ENCODE measurements around the gene SMG6. TPM values are rescaled to one million over a fixed set of nuclear protein-coding genes. Genes with fewer than 3 reads are reported as not detected.

Gene SMG6
- total and polyA plus RNA-seq, 4 donors: 16.2 to 67.3 (median 31.4) TPM

- 30 to 31% methylated on average over 2 of the region's 2 CpGs for WGBS, 2 donors
- Histone ChIP-seq H3K27me3 (ENCODE audit: control insufficient read depth in 1 of 2, insufficient read depth in 2 of 2, low read length in 1 of 2) (no peaks in the 10 kb centered on the region), H3K9me3 (ENCODE audit: control insufficient read depth, low read length) (no peaks in the 10 kb centered on the region), H3K4me1 (ENCODE audit: control insufficient read depth in 1 of 2, insufficient read depth in 2 of 2, low read length in 2 of 2) (peaks cover 6 to 9% of the 10 kb centered on the region in 2 donors), H3K27ac (ENCODE audit: low read depth in 1 of 2, low read length in 2 of 2) (peak overlapping the region; percentile 51 to 85), H3K36me3 (ENCODE audit: control insufficient read depth in 1 of 2, insufficient read depth in 2 of 2, low read length in 1 of 2) (no peaks in the 10 kb centered on the region), H3K4me3 (ENCODE audit: low read length in 2 of 2) (no peak overlapping the region)
- ATAC-seq (ENCODE audit: low FRiP score): peak; percentile 7
- no peak for DNase-seq
- intact Hi-C loops (cut with DNase I): loop anchor here in 1 of 2 donors (5.0 kb wide), 1 partner anchor 70 kb away; no protein-coding TSS in a partner anchor
These were observed 196.5 kb downstream of the SMG6 start for GRCh38 chr17:2107050-2107449.

- Histone ChIP-seq H3K9me3 (ENCODE audit: control insufficient read depth, low read length) (no peaks in the 10 kb centered on the region), H3K4me3 (ENCODE audit: low read length in 2 of 2) (no peak overlapping the region), H3K4me1 (ENCODE audit: control insufficient read depth in 1 of 2, insufficient read depth in 2 of 2, low read length in 2 of 2) (peaks cover 6 to 9% of the 10 kb centered on the region in 2 donors), H3K27me3 (ENCODE audit: control insufficient read depth in 1 of 2, insufficient read depth in 2 of 2, low read length in 1 of 2) (no peaks in the 10 kb centered on the region), H3K36me3 (ENCODE audit: control insufficient read depth in 1 of 2, insufficient read depth in 2 of 2, low read length in 1 of 2) (no peaks in the 10 kb centered on the region), H3K27ac (ENCODE audit: low read depth in 1 of 2, low read length in 2 of 2) (peak overlapping the region in 1 of 2 donors; percentile 51)
- 9 to 10% methylated on average over 11 of the region's 11 CpGs for WGBS, 2 donors
- intact Hi-C loops (cut with DNase I): loop anchor here in 1 of 2 donors (5.0 kb wide), 1 partner anchor 71 kb away; no protein-coding TSS in a partner anchor
- DNase-seq: no peak
- peak; percentile 46 for ATAC-seq (ENCODE audit: low FRiP score)
These were observed 197.2 kb downstream of the SMG6 start for GRCh38 chr17:2106308-2106955.

- H3K4me3 ChIP-seq (ENCODE audit: low read length in 2 of 2): no peak overlapping the region
- DNase-seq (no peak), ATAC-seq (ENCODE audit: low FRiP score) (no peak)
- H3K9me3 ChIP-seq (ENCODE audit: control insufficient read depth, low read length): no peaks in the 10 kb centered on the region
- intact Hi-C loops (cut with DNase I): loop anchor here in 1 of 2 donors (5.0 kb wide), 1 partner anchor 72 kb away; no protein-coding TSS in a partner anchor
- WGBS, 2 donors: 23 to 58% methylated on average over 1 of the region's 1 CpG
- no peaks in the 10 kb centered on the region for H3K27me3 ChIP-seq (ENCODE audit: control insufficient read depth in 1 of 2, insufficient read depth in 2 of 2, low read length in 1 of 2)
- H3K4me1 ChIP-seq (ENCODE audit: control insufficient read depth in 1 of 2, insufficient read depth in 2 of 2, low read length in 2 of 2): peaks cover 6 to 9% of the 10 kb centered on the region in 2 donors
- H3K36me3 ChIP-seq (ENCODE audit: control insufficient read depth in 1 of 2, insufficient read depth in 2 of 2, low read length in 1 of 2): no peaks in the 10 kb centered on the region
- H3K27ac ChIP-seq (ENCODE audit: low read depth in 1 of 2, low read length in 2 of 2): no peak overlapping the region
These were observed 197.9 kb downstream of the SMG6 start for GRCh38 chr17:2105663-2106062.

- WGBS, 2 donors: 87 to 88% methylated on average over 9 of the region's 9 CpGs
- intact Hi-C loops (cut with DNase I): no loop called here
- DNase-seq (no peak), ATAC-seq (ENCODE audit: low FRiP score) (no peak)
- peaks cover 6 to 9% of the 10 kb centered on the region in 2 donors for H3K4me1 ChIP-seq (ENCODE audit: control insufficient read depth in 1 of 2, insufficient read depth in 2 of 2, low read length in 2 of 2)
- no peak overlapping the region for H3K27ac ChIP-seq (ENCODE audit: low read depth in 1 of 2, low read length in 2 of 2)
- no peaks in the 10 kb centered on the region for H3K9me3 ChIP-seq (ENCODE audit: control insufficient read depth, low read length)
- H3K4me3 ChIP-seq (ENCODE audit: low read length in 2 of 2): no peak overlapping the region
- H3K27me3 ChIP-seq (ENCODE audit: control insufficient read depth in 1 of 2, insufficient read depth in 2 of 2, low read length in 1 of 2): no peaks in the 10 kb centered on the region
- no peaks in the 10 kb centered on the region for H3K36me3 ChIP-seq (ENCODE audit: control insufficient read depth in 1 of 2, insufficient read depth in 2 of 2, low read length in 1 of 2)
These were observed 200.4 kb downstream of the SMG6 start for GRCh38 chr17:2102931-2103809.

GRCh38 chr17:2101448-2102257 is 201.9 kb downstream of the SMG6 start:
- intact Hi-C loops (cut with DNase I): no loop called here
- Histone ChIP-seq H3K36me3 (ENCODE audit: control insufficient read depth in 1 of 2, insufficient read depth in 2 of 2, low read length in 1 of 2) (no peaks in the 10 kb centered on the region), H3K9me3 (ENCODE audit: control insufficient read depth, low read length) (no peaks in the 10 kb centered on the region), H3K27ac (ENCODE audit: low read depth in 1 of 2, low read length in 2 of 2) (no peak overlapping the region), H3K27me3 (ENCODE audit: control insufficient read depth in 1 of 2, insufficient read depth in 2 of 2, low read length in 1 of 2) (no peaks in the 10 kb centered on the region), H3K4me3 (ENCODE audit: low read length in 2 of 2) (no peak overlapping the region), H3K4me1 (ENCODE audit: control insufficient read depth in 1 of 2, insufficient read depth in 2 of 2, low read length in 2 of 2) (peaks cover 3 to 4% of the 10 kb centered on the region in 2 donors)
- DNase-seq (peak in 1 of 2 donors; percentile 59), ATAC-seq (ENCODE audit: low FRiP score) (no peak)
- 71 to 74% methylated on average over 15 of the region's 15 CpGs for WGBS, 2 donors

GRCh38 chr17:2095536-2095910 is 208.1 kb downstream of the SMG6 start:
- H3K36me3 ChIP-seq (ENCODE audit: control insufficient read depth in 1 of 2, insufficient read depth in 2 of 2, low read length in 1 of 2): no peaks in the 10 kb centered on the region
- H3K4me1 ChIP-seq (ENCODE audit: control insufficient read depth in 1 of 2, insufficient read depth in 2 of 2, low read length in 2 of 2): peaks cover 0 to 1% of the 10 kb centered on the region in 2 donors
- 82% methylated on average over 10 of the region's 10 CpGs for WGBS, 2 donors
- H3K9me3 ChIP-seq (ENCODE audit: control insufficient read depth, low read length): no peaks in the 10 kb centered on the region
- H3K4me3 ChIP-seq (ENCODE audit: low read length in 2 of 2): no peak overlapping the region
- ATAC-seq (ENCODE audit: low FRiP score) (no peak), DNase-seq (no peak)
- intact Hi-C loops (cut with DNase I): loop anchor here (1.0 to 5.0 kb wide), 2 partner anchors 147 to 149 kb away; no protein-coding TSS in a partner anchor
- H3K27me3 ChIP-seq (ENCODE audit: control insufficient read depth in 1 of 2, insufficient read depth in 2 of 2, low read length in 1 of 2): no peaks in the 10 kb centered on the region
- H3K27ac ChIP-seq (ENCODE audit: low read depth in 1 of 2, low read length in 2 of 2): no peak overlapping the region

- WGBS, 2 donors: 16 to 24% methylated on average over 12 of the region's 12 CpGs
- Histone ChIP-seq H3K4me1 (ENCODE audit: control insufficient read depth in 1 of 2, insufficient read depth in 2 of 2, low read length in 2 of 2) (peaks cover 0 to 1% of the 10 kb centered on the region in 2 donors), H3K36me3 (ENCODE audit: control insufficient read depth in 1 of 2, insufficient read depth in 2 of 2, low read length in 1 of 2) (no peaks in the 10 kb centered on the region), H3K4me3 (ENCODE audit: low read length in 2 of 2) (no peak overlapping the region), H3K27ac (ENCODE audit: low read depth in 1 of 2, low read length in 2 of 2) (no peak overlapping the region), H3K9me3 (ENCODE audit: control insufficient read depth, low read length) (no peaks in the 10 kb centered on the region), H3K27me3 (ENCODE audit: control insufficient read depth in 1 of 2, insufficient read depth in 2 of 2, low read length in 1 of 2) (no peaks in the 10 kb centered on the region)
- DNase-seq (peak; percentile 80 to 84), ATAC-seq (ENCODE audit: low FRiP score) (peak; percentile 69)
- intact Hi-C loops (cut with DNase I): loop anchor here (1.0 to 5.0 kb wide), 2 partner anchors 147 to 149 kb away; no protein-coding TSS in a partner anchor
These were observed 208.6 kb downstream of the SMG6 start for GRCh38 chr17:2094891-2095535.

- no peak overlapping the region for H3K27ac ChIP-seq (ENCODE audit: low read depth in 1 of 2, low read length in 2 of 2)
- no peak for ATAC-seq (ENCODE audit: low FRiP score)
- no peaks in the 10 kb centered on the region for H3K9me3 ChIP-seq (ENCODE audit: control insufficient read depth, low read length)
- no peak overlapping the region for H3K4me3 ChIP-seq (ENCODE audit: low read length in 2 of 2)
- H3K27me3 ChIP-seq (ENCODE audit: control insufficient read depth in 1 of 2, insufficient read depth in 2 of 2, low read length in 1 of 2): no peaks in the 10 kb centered on the region
- H3K36me3 ChIP-seq (ENCODE audit: control insufficient read depth in 1 of 2, insufficient read depth in 2 of 2, low read length in 1 of 2): no peaks in the 10 kb centered on the region
- 84 to 86% methylated on average over 5 of the region's 5 CpGs for WGBS, 2 donors
- intact Hi-C loops (cut with DNase I): no loop called here
- peaks cover 0 to 1% of the 10 kb centered on the region in 2 donors for H3K4me1 ChIP-seq (ENCODE audit: control insufficient read depth in 1 of 2, insufficient read depth in 2 of 2, low read length in 2 of 2)
- DNase-seq: no peak
These were observed 210.2 kb downstream of the SMG6 start for GRCh38 chr17:2093349-2093748.

All from aorta (tissue), 5 donors.